T-helper 1 cell treated with Interleukin-12 subunit alpha and Interleukin-12 subunit beta and Interleukin-4 antibody, amounts not matched to agents 30 ng/mL and 1 ng/mL, for 36 hours (primary cell): ENCODE measurements around the gene RLIM. TPM values are rescaled to one million over a fixed set of nuclear protein-coding genes. Genes with fewer than 3 reads are reported as not detected.

Experiments
- intact Hi-C: fragments of 100-400 bp; cut with micrococcal nuclease; formaldehyde crosslinking; loops from one replicate; pipeline ENCODE4 v1.15.1; 2024
- total RNA-seq: library from RNA; stranded (reverse); gene quantifications from 2 replicates; pipeline ENCODE4 v1.2.3, GENCODE V29; 2022

Gene RLIM
- total RNA-seq, 1 donor from 2014 or later, result 28.0 TPM

GRCh38 chrX:74540635-74541249 is 73.7 kb downstream of the RLIM start:
- intact Hi-C loops, result no loop called here

GRCh38 chrX:74536832-74537371 is 77.5 kb downstream of the RLIM start:
- intact Hi-C loops, result loop anchor here (1.0 to 10.0 kb wide), 4 partner anchors 13 to 592 kb away; no protein-coding TSS in a partner anchor

- intact Hi-C loops, result loop anchor here (1.0 to 10.0 kb wide), 4 partner anchors 14 to 591 kb away; no protein-coding TSS in a partner anchor
Observed at GRCh38 chrX:74536152-74536831, 78.1 kb downstream of the RLIM start.

- intact Hi-C loops, result loop anchor here (1.0 to 10.0 kb wide), 4 partner anchors 15 to 591 kb away; no protein-coding TSS in a partner anchor
Observed at GRCh38 chrX:74535408-74536151, 78.8 kb downstream of the RLIM start.

Other genes starting within 250 kb of the RLIM start
- gene SLC16A2, start 193.1 kb downstream of the RLIM start, total RNA-seq, result 0.05 and 0.10 TPM in 2 replicates